ENCODE measurements around the gene SV2C. TPM values are rescaled to one million over a fixed set of nuclear protein-coding genes. Genes with fewer than 3 reads are reported as not detected.

Gene SV2C
- total and polyA plus RNA-seq, 4 donors = 0.01 to 0.40 (median 0.37) TPM; not detected in 1

DNA sequence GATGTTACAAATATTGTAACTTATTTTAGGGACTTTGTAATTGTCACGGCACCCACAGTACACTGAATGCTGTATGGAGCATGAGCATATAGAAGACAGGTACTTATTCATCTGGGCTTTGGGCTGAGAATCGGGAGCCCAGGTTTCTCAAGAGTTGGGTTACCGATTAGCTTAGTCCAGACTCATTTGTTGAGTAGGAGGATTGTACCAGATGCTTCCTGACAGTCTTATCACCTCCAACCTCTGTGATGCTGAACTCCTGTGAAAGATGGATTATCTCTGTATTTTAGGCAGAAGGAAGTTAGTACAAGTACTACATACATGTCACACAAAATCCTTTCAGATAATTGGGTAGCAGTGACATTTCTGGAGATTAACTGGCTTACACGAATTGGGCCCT, 79.2 kb downstream of the SV2C start:
- H3K9me3 ChIP-seq (ENCODE audit: control insufficient read depth in 4 of 4, insufficient read depth in 3 of 4, low read length in 3 of 4) = peaks cover 0 to 3% (median 0%) of the 10 kb centered on the region in 4 donors
- no peaks in the 10 kb centered on the region for H3K27me3 ChIP-seq (ENCODE audit: control insufficient read depth in 3 of 3, insufficient read depth in 3 of 3, low read length in 2 of 3)
- no peaks in the 10 kb centered on the region for H3K36me3 ChIP-seq (ENCODE audit: control insufficient read depth in 4 of 4, insufficient read depth in 4 of 4, low read length in 4 of 4)
- H3K4me1 ChIP-seq (ENCODE audit: control insufficient read depth in 5 of 5, insufficient read depth in 5 of 5, low read length in 5 of 5) = no peaks in the 10 kb centered on the region
- no peak for ATAC-seq (ENCODE audit: insufficient read depth, low FRiP score)
- no peak for TF ChIP-seq CTCF (IDR thresholded peaks at IDR 0.05; ENCODE audit: control extremely low read depth, extremely low read depth)
- WGBS, 2 donors = 78 to 86% methylated on average over 4 of the region's 4 CpGs
- no peak overlapping the region for H3K27ac ChIP-seq (ENCODE audit: low read depth in 1 of 2, low read length in 1 of 2)
- H3K4me3 ChIP-seq = no peak overlapping the region
- DNase-seq = no peak
- no peak overlapping the region for H3K9ac ChIP-seq (ENCODE audit: insufficient read depth in 1 of 2, low read length in 2 of 2)

- H3K27ac ChIP-seq (ENCODE audit: low read depth in 1 of 2, low read length in 1 of 2) = no peak overlapping the region
- ATAC-seq (ENCODE audit: insufficient read depth, low FRiP score) = no peak
- WGBS, 2 donors = 85 to 93% methylated on average over 4 of the region's 4 CpGs
- no peak for TF ChIP-seq CTCF (IDR thresholded peaks at IDR 0.05; ENCODE audit: control extremely low read depth, extremely low read depth)
- DNase-seq = no peak
- no peak overlapping the region for H3K4me3 ChIP-seq
- H3K27me3 ChIP-seq (ENCODE audit: control insufficient read depth in 3 of 3, insufficient read depth in 3 of 3, low read length in 2 of 3) = no peaks in the 10 kb centered on the region
- no peaks in the 10 kb centered on the region for H3K4me1 ChIP-seq (ENCODE audit: control insufficient read depth in 5 of 5, insufficient read depth in 5 of 5, low read length in 5 of 5)
- H3K36me3 ChIP-seq (ENCODE audit: control insufficient read depth in 4 of 4, insufficient read depth in 4 of 4, low read length in 4 of 4) = no peaks in the 10 kb centered on the region
- H3K9ac ChIP-seq (ENCODE audit: insufficient read depth in 1 of 2, low read length in 2 of 2) = no peak overlapping the region
- H3K9me3 ChIP-seq (ENCODE audit: control insufficient read depth in 4 of 4, insufficient read depth in 3 of 4, low read length in 3 of 4) = peaks cover 0 to 3% (median 0%) of the 10 kb centered on the region in 4 donors
Observed at GRCh38 chr5:76163111-76163628, 80.0 kb downstream of the SV2C start.

- ATAC-seq (ENCODE audit: insufficient read depth, low FRiP score) (no peak), DNase-seq (no peak)
- Histone ChIP-seq H3K4me3 (no peak overlapping the region), H3K9ac (ENCODE audit: insufficient read depth in 1 of 2, low read length in 2 of 2) (no peak overlapping the region), H3K27me3 (ENCODE audit: control insufficient read depth in 3 of 3, insufficient read depth in 3 of 3, low read length in 2 of 3) (no peaks in the 10 kb centered on the region), H3K9me3 (ENCODE audit: control insufficient read depth in 4 of 4, insufficient read depth in 3 of 4, low read length in 3 of 4) (peaks cover 0 to 3% (median 0%) of the 10 kb centered on the region in 4 donors), H3K27ac (ENCODE audit: low read depth in 1 of 2, low read length in 1 of 2) (no peak overlapping the region), H3K4me1 (ENCODE audit: control insufficient read depth in 5 of 5, insufficient read depth in 5 of 5, low read length in 5 of 5) (no peaks in the 10 kb centered on the region), H3K36me3 (ENCODE audit: control insufficient read depth in 4 of 4, insufficient read depth in 4 of 4, low read length in 4 of 4) (no peaks in the 10 kb centered on the region)
- TF ChIP-seq CTCF (IDR thresholded peaks at IDR 0.05; ENCODE audit: control extremely low read depth, extremely low read depth) = no peak
Observed at GRCh38 chr5:76165029-76165428, 81.8 kb downstream of the SV2C start.
